GM19372 (cell line): Measurements from ENCODE around the gene RWDD4.

Source experiments
- ATAC-seq: cut with Tn5 transposase; IDR thresholded peaks from one replicate; pipeline ENCODE4 v1.9.1; 2021; ENCODE audit warnings: mild to moderate bottlenecking, low read depth, moderate library complexity; ENCODE audit not compliant: unreplicated experiment

Gene RWDD4

GRCh38 chr4:183607894-183608293 lies 51.1 kb downstream of the RWDD4 start:
- no peak for ATAC-seq

DNA sequence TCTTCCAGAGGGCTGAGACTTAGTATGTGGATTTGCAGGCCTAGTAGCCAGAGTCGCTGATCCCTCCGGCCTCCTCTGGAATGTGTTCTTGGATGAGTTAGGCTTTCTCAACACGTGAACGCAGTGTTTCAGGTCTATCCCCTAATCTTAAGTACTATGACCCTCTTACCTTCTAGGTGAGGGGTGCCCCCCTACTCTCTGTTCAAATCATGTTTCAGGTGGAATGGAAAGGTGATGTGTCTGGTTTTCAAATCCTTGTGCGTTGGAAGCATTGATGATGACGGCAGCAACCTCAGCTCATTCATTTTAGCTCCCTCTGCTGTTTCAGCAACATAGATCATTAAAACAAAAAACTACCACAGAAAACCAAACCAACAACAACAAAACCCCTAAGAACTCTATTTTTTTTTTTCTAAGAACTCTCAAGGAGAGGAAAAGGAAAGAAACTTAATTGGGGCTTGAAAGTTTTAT lies 56.4 kb downstream of the RWDD4 start:
- no peak for ATAC-seq

- no peak for ATAC-seq
Measured at GRCh38 chr4:183601381-183601780, 57.6 kb downstream of the RWDD4 start.

- no peak for ATAC-seq
Measured at GRCh38 chr4:183600189-183600685, 58.7 kb downstream of the RWDD4 start.

DNA sequence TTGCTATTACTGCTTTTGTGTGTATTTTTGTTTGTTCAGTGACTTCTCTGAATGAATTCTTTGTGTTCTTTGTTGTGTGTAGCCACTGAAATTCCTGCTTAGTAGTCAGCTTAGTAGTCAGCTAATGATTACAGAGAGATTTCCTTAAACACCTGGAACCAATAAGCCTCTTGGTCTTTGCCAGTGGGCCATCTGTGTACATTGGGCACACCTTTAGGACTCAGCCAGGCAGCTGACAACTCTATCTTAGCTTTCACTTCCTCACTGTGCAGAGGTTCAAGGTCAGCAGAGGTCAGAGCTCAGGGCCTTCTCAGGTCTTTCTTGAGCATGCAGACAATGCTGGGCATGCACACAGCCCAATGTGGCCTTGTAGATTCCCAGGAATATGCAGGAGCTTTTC lies 59.3 kb downstream of the RWDD4 start:
- peak; percentile 66 for ATAC-seq

DNA sequence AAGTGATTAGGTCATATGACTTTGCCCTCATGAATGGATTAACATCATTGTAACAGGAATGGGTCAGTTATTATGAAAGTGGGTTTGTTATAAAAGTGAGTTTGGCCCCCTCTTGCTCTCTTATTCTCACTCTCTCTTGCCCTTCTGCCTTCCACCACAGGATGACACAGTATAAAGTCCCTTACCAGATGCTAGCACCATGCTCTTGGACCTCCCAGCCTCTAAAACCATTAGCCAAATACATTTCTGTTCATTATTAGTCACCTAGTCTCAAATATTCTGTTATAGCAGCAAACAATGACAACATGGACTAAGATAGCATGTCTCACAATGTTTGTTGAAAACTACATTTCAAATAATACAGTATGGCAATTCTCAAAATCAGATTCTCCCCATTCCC lies 59.7 kb downstream of the RWDD4 start:
- no peak for ATAC-seq

- no peak for ATAC-seq
Measured at GRCh38 chr4:183596067-183596757, 62.8 kb downstream of the RWDD4 start.

GRCh38 chr4:183594823-183595222 lies 64.2 kb downstream of the RWDD4 start:
- no peak for ATAC-seq

DNA sequence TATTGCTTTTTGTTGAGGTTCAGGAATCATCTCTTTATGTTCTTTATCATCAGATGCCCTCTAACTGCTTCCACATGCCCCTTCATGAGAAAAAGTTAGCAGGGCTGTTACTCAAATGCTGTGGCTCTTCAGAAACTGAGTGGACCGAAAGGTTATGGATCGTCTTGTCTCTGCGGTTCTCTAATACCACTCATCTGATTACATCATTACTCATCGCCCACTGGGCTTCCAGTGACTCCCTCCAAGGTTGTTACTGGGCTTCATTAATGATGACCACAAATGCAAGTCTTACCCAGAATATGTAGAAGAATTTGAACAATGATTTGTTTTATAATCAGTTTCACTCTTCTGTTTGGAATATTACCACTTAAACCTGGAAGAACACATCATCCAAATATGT lies 67.7 kb downstream of the RWDD4 start:
- ATAC-seq, result no peak
